ENCODE measurements around the gene RHOH.

- TF ChIP-seq POLR2AphosphoS5 (IDR thresholded peaks at IDR 0.05) (no peak), CTCF (IDR thresholded peaks at IDR 0.05) (no peak), POLR2A (IDR thresholded peaks at IDR 0.05) (no peak)
Observed at GRCh38 chr4:40192114-40193015, 4.5 kb upstream of the RHOH start.
